Brain microvascular endothelial cell (primary cell): ENCODE results near the gene TEAD1.

Experiments
- DNase-seq: peaks from one replicate; pipeline ENCODE4 v3.0.0-alpha.2; 2020
- H3K27ac ChIP-seq: fragments of 250-450 bp; sonication (Bioruptor Pico); 2 replicates; pipeline ENCODE4 v1.5.1; 2020; ENCODE audit warnings: mild to moderate bottlenecking, moderate library complexity
- H3K27me3 ChIP-seq: fragments of 250-450 bp; sonication (Bioruptor Pico); replicated peaks from 2 replicates; pipeline ENCODE4 v1.5.1; 2020; ENCODE audit warnings: mild to moderate bottlenecking
- H3K36me3 ChIP-seq: fragments of 250-450 bp; sonication (Bioruptor Pico); replicated peaks from 2 replicates; pipeline ENCODE4 v1.5.1; 2020; ENCODE audit warnings: mild to moderate bottlenecking
- H3K4me3 ChIP-seq: 2 replicates; pipeline ENCODE4 v1.5.1; 2011; ENCODE audit warnings: low read depth, mild to moderate bottlenecking, control low read depth, low read length, moderate library complexity
- CTCF ChIP-seq: IDR thresholded peaks from 2 replicates; pipeline ENCODE4 v1.5.1; 2011; ENCODE audit warnings: low read depth, mild to moderate bottlenecking, moderate library complexity, low read length, control low read depth, inconsistent platforms; ENCODE audit errors: missing control alignments
- in situ Hi-C: cut with HindIII; loops from 2 replicates; pipeline ENCODE4 v1.10.0; 2017; ENCODE audit warnings: low sequenced_read_pairs, low pct_ligation_motif_present

Gene TEAD1

GRCh38 chr11:12787847-12788246, 113.6 kb downstream of the TEAD1 start:
- Histone ChIP-seq H3K4me3 (peak overlapping the region; percentile 12), H3K27me3 (no peaks in the 10 kb centered on the region), H3K36me3 (no peaks in the 10 kb centered on the region), H3K27ac (peak overlapping the region; percentile 67)
- DNase-seq = peak; percentile 87
- in situ Hi-C loops = no loop called here
- TF ChIP-seq CTCF = no peak

GRCh38 chr11:12789054-12789453, 114.8 kb downstream of the TEAD1 start:
- in situ Hi-C loops = no loop called here
- H3K36me3 ChIP-seq = no peaks in the 10 kb centered on the region
- no peak for TF ChIP-seq CTCF
- no peak overlapping the region for H3K27ac ChIP-seq
- no peak overlapping the region for H3K4me3 ChIP-seq
- no peaks in the 10 kb centered on the region for H3K27me3 ChIP-seq
- no peak for DNase-seq

GRCh38 chr11:12789596-12790215, 115.5 kb downstream of the TEAD1 start:
- in situ Hi-C loops = no loop called here
- TF ChIP-seq CTCF = no peak
- H3K4me3 ChIP-seq = no peak overlapping the region
- H3K36me3 ChIP-seq = no peaks in the 10 kb centered on the region
- no peak overlapping the region for H3K27ac ChIP-seq
- no peaks in the 10 kb centered on the region for H3K27me3 ChIP-seq
- no peak for DNase-seq

- TF ChIP-seq CTCF = no peak
- Histone ChIP-seq H3K36me3 (peaks cover 9% of the 10 kb centered on the region), H3K27ac (no peak overlapping the region), H3K4me3 (no peak overlapping the region), H3K27me3 (no peaks in the 10 kb centered on the region)
- no peak for DNase-seq
- in situ Hi-C loops = no loop called here
These were observed 116.8 kb downstream of the TEAD1 start for GRCh38 chr11:12790861-12791616.

GRCh38 chr11:12792018-12792417, 117.8 kb downstream of the TEAD1 start:
- no peak for TF ChIP-seq CTCF
- Histone ChIP-seq H3K4me3 (no peak overlapping the region), H3K27me3 (no peaks in the 10 kb centered on the region), H3K36me3 (peaks cover 9% of the 10 kb centered on the region), H3K27ac (no peak overlapping the region)
- in situ Hi-C loops = no loop called here
- DNase-seq = no peak
